Spleen (tissue), 7 donors: ENCODE results near the gene SSR1.

Source experiments
- CTCF ChIP-seq, 11 experiments: fragments of 200-600 bp in 7 of 11; fragments of 450-650 bp in 4 of 11; sonication (generic) in 4 of 11; IDR thresholded peaks in 8 of 11; conservative IDR thresholded peaks in 3 of 11; 1 replicate in 7 of 11; 2 replicates in 4 of 11; pipeline versions ENCODE4 v1.4.0 to v1.8.0; 2016 to 2021; ENCODE audit warnings: antibody characterized with exemption in 11 of 11, inconsistent platforms in 4 of 11, mild to moderate bottlenecking in 1 of 11
- POLR2A ChIP-seq, 3 donors: fragments of 450-650 bp; IDR thresholded peaks; one replicate each; pipeline ENCODE4 v1.5.1; 2017; ENCODE audit warnings: antibody characterized with exemption in 3 of 3, mild to moderate bottlenecking in 1 of 3
- donor health status: DM: no; HTN: no; CAD: no; lungs with moderate emphysema.
- donor health status: DM: no; HTN: no; CAD: no.
- donor health status: DM: no; HTN: no; CAD: no.

GRCh38 chr6:7267071-7267465, 45.9 kb downstream of the SSR1 start:
- TF ChIP-seq CTCF (IDR thresholded peaks at IDR 0.05 in 8 of 11, conservative IDR thresholded peaks at IDR 0.05 in 3 of 11) (no peak), POLR2A (IDR thresholded peaks at IDR 0.05) (no peak)
